Measurements from ENCODE around the gene MUTYH.
A peak's percentile ranks its signal among the peaks of the same experiment; 100 is the strongest.

MUTYH gene

DNA sequence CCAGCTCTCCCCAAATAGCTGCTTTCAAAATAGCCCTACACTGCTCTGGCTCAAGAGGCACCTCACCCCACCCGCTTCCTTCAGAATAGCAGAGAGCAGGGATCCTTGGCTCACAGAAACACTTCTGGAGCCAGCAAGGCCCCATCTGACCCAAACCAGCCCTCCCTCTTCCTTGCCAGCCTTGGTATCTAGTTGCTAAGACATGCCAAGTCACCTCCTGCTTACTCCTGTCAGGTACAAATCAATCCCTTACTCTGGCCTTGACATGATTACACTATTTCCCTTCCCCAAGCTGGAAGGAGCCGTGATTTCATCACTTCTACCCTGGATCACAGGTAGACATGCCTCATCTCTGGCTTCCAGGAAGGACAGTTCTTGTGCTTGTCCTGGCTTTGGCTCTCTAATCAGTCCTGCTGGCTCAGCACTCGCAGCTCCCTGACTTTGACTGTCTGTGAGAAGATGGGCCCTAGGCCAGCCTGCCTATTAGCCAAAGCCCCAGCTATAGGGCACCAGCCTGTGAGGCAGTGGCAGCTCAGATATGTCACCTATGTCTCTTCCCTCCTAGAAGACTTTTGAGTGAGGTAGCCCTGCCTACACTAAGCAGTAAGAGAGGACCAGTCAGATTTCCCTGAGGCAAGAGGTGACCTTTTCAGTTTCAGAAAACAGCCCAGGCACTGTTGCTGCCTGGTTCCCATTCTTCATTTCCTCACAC is 8.9 kb upstream of the MUTYH start:
- Histone ChIP-seq H3K27me3 (ENCODE audit: low read depth, low read length) (no peaks in the 10 kb centered on the region), H3K36me3 (ENCODE audit: control insufficient read depth in 1 of 2, insufficient read depth in 2 of 2, low read length in 2 of 2) (peaks cover 17 to 22% of the 10 kb centered on the region in 2 donors), H3K4me1 (ENCODE audit: control insufficient read depth in 1 of 2, insufficient read depth in 2 of 2, low read length in 2 of 2) (peaks cover 6 to 18% of the 10 kb centered on the region in 2 donors), H3K27ac (ENCODE audit: low read length) (no peak overlapping the region), H3K4me3 (ENCODE audit: low read depth in 1 of 2, low read length in 2 of 2) (no peak overlapping the region), H3K9me3 (ENCODE audit: control insufficient read depth in 1 of 2, low read length in 2 of 2) (no peaks in the 10 kb centered on the region)

DNA sequence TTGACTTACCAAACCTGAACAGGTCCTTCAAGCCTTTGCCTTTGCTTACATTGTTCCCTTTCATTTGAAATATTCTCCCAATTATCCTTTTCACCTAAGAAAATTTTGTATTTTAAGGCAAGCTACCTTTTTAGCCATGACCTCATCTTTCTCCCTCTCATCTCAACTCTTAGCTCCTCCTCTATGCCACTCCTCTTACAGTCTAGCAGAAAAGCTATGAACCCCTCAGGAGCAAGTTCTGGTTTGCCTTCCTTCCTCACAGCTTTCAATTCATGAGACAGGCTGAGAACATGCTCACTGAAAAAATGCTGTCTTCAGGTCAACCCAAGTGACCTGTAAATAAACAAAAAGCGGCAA is 8.3 kb upstream of the MUTYH start:
- Histone ChIP-seq H3K4me1 (ENCODE audit: control insufficient read depth in 1 of 2, insufficient read depth in 2 of 2, low read length in 2 of 2) (peaks cover 6 to 18% of the 10 kb centered on the region in 2 donors), H3K36me3 (ENCODE audit: control insufficient read depth in 1 of 2, insufficient read depth in 2 of 2, low read length in 2 of 2) (peaks cover 23 to 27% of the 10 kb centered on the region in 2 donors), H3K9me3 (ENCODE audit: control insufficient read depth in 1 of 2, low read length in 2 of 2) (no peaks in the 10 kb centered on the region), H3K27me3 (ENCODE audit: low read depth, low read length) (no peaks in the 10 kb centered on the region), H3K4me3 (ENCODE audit: low read depth in 1 of 2, low read length in 2 of 2) (no peak overlapping the region), H3K27ac (ENCODE audit: low read length) (no peak overlapping the region)

DNA sequence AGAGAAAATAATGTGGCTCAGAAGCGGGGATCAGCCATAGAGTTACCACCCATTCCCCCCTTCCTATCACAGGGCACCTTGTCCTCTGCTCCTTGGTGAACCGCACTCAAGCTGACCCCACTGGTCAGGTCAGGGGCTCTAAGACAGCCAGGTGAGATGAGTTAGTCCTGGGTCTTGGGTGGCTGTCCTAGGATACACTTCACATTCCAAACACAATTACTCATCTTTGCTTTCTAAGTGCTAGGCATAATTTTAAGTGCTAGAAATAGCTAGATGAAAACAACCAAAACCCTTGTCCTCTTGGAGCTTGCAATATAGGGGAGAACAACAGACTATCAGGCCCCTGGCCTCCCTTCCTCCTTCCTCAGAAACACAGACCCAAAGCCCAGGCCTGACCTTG is 7.8 kb upstream of the MUTYH start:
- no peak overlapping the region for H3K27ac ChIP-seq (ENCODE audit: low read length)
- peaks cover 28 to 32% of the 10 kb centered on the region in 2 donors for H3K36me3 ChIP-seq (ENCODE audit: control insufficient read depth in 1 of 2, insufficient read depth in 2 of 2, low read length in 2 of 2)
- H3K4me1 ChIP-seq (ENCODE audit: control insufficient read depth in 1 of 2, insufficient read depth in 2 of 2, low read length in 2 of 2) = peaks cover 6 to 18% of the 10 kb centered on the region in 2 donors
- H3K9me3 ChIP-seq (ENCODE audit: control insufficient read depth in 1 of 2, low read length in 2 of 2) = no peaks in the 10 kb centered on the region
- no peak overlapping the region for H3K4me3 ChIP-seq (ENCODE audit: low read depth in 1 of 2, low read length in 2 of 2)
- H3K27me3 ChIP-seq (ENCODE audit: low read depth, low read length) = no peaks in the 10 kb centered on the region

DNA sequence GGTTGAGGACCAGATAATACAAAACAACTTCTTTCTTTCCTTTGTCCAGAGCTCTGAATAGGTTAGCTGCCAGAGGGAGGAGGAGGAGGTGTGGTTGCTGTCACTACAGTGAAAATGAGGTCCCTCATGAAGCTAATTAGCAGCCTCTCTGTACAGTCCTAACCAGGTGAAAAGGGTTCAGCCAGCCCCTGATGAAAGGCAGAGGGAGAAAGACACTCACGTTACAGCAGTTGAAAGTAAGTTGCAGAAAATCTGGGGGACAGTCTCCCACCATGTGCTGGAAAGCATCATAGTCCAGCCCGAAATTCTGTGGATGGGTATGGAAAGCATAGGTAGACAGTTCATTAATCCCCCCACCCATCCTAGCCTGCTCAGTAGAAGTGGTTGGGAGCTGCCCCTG is 6.2 kb upstream of the MUTYH start:
- Histone ChIP-seq H3K9me3 (ENCODE audit: control insufficient read depth in 1 of 2, low read length in 2 of 2) (no peaks in the 10 kb centered on the region), H3K4me3 (ENCODE audit: low read depth in 1 of 2, low read length in 2 of 2) (no peak overlapping the region), H3K4me1 (ENCODE audit: control insufficient read depth in 1 of 2, insufficient read depth in 2 of 2, low read length in 2 of 2) (peaks cover 6 to 28% of the 10 kb centered on the region in 2 donors), H3K27me3 (ENCODE audit: low read depth, low read length) (no peaks in the 10 kb centered on the region), H3K36me3 (ENCODE audit: control insufficient read depth in 1 of 2, insufficient read depth in 2 of 2, low read length in 2 of 2) (peaks cover 40 to 46% of the 10 kb centered on the region in 2 donors), H3K27ac (ENCODE audit: low read length) (no peak overlapping the region)

DNA sequence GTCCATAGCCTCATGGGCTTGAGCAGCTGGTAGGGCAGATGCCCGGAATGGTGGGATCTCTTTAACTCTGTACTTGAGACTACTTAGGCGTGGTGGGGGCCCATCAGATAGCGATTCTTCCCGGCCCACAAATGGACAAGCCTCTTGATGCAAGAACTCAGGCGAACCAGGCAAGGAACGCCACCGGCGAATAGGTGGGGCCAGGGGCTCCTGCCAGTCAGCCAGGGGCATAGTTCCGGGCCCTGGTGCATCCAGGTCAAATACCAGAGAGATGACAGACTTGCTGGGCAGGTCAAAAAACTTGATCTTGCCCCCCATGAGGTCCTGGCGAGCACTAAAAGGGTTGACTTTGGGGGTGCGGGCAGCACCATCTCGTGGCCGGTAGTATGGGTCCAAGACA is 4.8 kb upstream of the MUTYH start:
- Histone ChIP-seq H3K9me3 (ENCODE audit: control insufficient read depth in 1 of 2, low read length in 2 of 2) (no peaks in the 10 kb centered on the region), H3K4me3 (ENCODE audit: low read depth in 1 of 2, low read length in 2 of 2) (no peak overlapping the region), H3K36me3 (ENCODE audit: control insufficient read depth in 1 of 2, insufficient read depth in 2 of 2, low read length in 2 of 2) (peaks cover 40 to 46% of the 10 kb centered on the region in 2 donors), H3K27ac (ENCODE audit: low read length) (no peak overlapping the region), H3K27me3 (ENCODE audit: low read depth, low read length) (no peaks in the 10 kb centered on the region), H3K4me1 (ENCODE audit: control insufficient read depth in 1 of 2, insufficient read depth in 2 of 2, low read length in 2 of 2) (peaks cover 16 to 38% of the 10 kb centered on the region in 2 donors)

DNA sequence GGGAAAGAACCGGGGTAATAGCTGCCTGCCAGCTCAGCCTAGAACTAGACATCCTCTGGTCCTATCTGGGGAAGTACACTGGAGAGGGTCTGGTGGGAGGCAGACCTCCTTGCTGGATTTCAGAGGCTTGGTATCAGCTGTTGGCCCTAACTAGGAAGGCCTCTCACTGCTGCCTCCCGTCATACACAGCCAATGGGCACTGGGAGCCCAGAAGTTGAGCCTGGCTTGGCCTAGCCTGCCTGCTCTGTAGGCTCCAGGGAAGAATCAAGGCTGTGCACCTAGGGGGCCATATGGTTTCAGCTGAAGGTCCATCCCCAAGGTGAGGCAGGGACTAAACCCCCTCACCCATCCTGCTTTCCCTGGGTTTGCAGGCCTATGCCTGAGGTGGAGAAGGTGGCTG is 4.3 kb upstream of the MUTYH start:
- Histone ChIP-seq H3K4me1 (ENCODE audit: control insufficient read depth in 1 of 2, insufficient read depth in 2 of 2, low read length in 2 of 2) (peaks cover 16 to 38% of the 10 kb centered on the region in 2 donors), H3K27ac (ENCODE audit: low read length) (no peak overlapping the region), H3K27me3 (ENCODE audit: low read depth, low read length) (no peaks in the 10 kb centered on the region), H3K4me3 (ENCODE audit: low read depth in 1 of 2, low read length in 2 of 2) (no peak overlapping the region), H3K36me3 (ENCODE audit: control insufficient read depth in 1 of 2, insufficient read depth in 2 of 2, low read length in 2 of 2) (peaks cover 40 to 46% of the 10 kb centered on the region in 2 donors), H3K9me3 (ENCODE audit: control insufficient read depth in 1 of 2, low read length in 2 of 2) (no peaks in the 10 kb centered on the region)

DNA sequence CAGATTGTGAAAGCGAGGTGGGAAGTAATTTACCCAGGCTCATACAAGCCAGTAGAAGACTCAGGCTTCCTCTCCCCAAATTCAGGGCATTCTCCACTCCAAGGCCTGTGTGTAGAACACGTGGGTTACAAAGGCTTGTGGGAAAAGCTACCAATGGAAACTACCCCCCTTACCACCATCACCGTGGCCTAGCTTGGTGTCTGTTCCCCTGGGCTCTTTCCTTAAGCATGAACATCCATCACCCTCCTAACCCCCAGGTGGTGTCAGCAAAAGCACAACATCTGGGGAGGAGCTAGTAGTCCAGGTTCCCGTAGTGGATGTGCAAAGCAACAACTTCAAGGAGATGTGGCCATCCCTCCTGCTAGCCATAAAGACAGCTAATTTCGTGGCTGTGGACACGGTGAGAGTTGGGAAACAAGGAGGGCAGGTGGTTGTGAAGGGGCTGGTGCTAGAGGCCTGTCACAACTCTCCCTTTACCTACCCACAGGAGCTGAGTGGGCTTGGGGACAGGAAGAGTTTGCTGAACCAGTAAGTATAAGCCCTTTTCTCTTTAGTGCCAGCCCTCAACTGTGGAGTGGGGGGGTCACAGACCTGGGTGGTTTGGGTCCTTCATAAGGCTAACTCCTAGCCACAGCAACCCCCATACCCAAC is 701 bp upstream of the MUTYH start:
- Histone ChIP-seq H3K4me3 (ENCODE audit: low read depth in 1 of 2, low read length in 2 of 2) (peak overlapping the region; percentile 83 to 96), H3K27ac (ENCODE audit: low read length) (peak overlapping the region; percentile 99), H3K9me3 (ENCODE audit: control insufficient read depth in 1 of 2, low read length in 2 of 2) (no peaks in the 10 kb centered on the region), H3K27me3 (ENCODE audit: low read depth, low read length) (no peaks in the 10 kb centered on the region), H3K36me3 (ENCODE audit: control insufficient read depth in 1 of 2, insufficient read depth in 2 of 2, low read length in 2 of 2) (peaks cover 40 to 41% of the 10 kb centered on the region in 2 donors), H3K4me1 (ENCODE audit: control insufficient read depth in 1 of 2, insufficient read depth in 2 of 2, low read length in 2 of 2) (peaks cover 10 to 20% of the 10 kb centered on the region in 2 donors)

DNA sequence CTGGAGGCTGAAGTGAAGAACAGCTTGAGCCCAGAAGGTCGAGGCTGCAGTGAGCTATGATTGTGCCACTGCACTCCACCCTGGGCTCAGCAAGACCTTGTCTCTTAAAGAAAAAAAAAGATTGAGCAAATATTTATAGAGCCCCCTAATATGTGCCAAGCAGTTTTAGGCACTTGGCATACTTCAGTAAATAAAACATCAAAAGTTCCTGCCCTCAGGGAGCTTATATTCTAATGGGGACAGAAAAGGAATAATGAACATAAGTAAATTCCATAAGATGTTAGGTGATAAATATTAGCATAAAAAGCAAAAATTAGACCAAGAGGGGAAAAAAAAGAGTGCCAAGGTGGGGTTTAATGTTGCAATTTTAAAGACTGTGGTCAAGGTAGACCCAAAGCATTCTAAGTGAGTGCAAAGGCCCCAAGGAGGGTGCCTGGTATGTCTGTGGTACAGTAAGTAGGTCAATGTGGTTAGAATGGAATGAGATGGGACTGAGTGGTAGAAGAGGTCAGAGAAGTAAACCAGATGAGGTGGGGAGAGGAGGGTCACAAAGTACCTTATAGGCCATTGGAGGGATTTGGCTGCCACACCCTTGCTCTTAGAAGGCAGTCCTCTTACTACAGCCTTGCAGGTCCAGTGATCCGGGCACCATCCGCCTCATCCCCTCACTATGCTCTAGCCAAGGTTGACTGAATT is 2.5 kb downstream of the MUTYH start:
- H3K4me1 ChIP-seq (ENCODE audit: control insufficient read depth in 1 of 2, insufficient read depth in 2 of 2, low read length in 2 of 2) = peaks cover 10 to 20% of the 10 kb centered on the region in 2 donors
- H3K36me3 ChIP-seq (ENCODE audit: control insufficient read depth in 1 of 2, insufficient read depth in 2 of 2, low read length in 2 of 2) = peaks cover 16 to 20% of the 10 kb centered on the region in 2 donors
- H3K9me3 ChIP-seq (ENCODE audit: control insufficient read depth in 1 of 2, low read length in 2 of 2) = no peaks in the 10 kb centered on the region
- H3K27ac ChIP-seq (ENCODE audit: low read length) = no peak overlapping the region
- no peak overlapping the region for H3K4me3 ChIP-seq (ENCODE audit: low read depth in 1 of 2, low read length in 2 of 2)
- no peaks in the 10 kb centered on the region for H3K27me3 ChIP-seq (ENCODE audit: low read depth, low read length)

DNA sequence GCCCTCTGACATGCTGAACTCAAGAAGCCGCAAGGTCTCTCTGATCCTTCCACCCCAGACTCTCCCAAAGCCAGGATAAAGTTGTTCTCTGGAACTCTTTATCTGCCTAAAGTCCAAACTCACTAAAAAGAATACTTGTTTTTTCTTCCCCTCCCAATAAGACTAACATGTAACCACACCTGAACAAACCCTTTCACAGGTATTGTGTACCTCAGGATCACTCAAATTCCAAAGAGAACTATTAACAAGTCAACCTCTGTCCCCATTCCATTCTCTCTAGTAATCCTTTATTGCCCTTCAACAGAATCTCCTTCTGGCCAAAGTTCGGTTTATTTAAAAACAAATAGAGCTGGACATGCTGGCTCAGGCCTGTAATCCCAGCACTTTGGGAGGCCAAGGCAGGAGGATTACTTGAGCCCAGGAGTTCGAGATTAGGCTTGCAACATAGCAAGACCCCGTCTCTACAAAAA is 4.3 kb downstream of the MUTYH start:
- Histone ChIP-seq H3K9me3 (ENCODE audit: control insufficient read depth in 1 of 2, low read length in 2 of 2) (no peaks in the 10 kb centered on the region), H3K27me3 (ENCODE audit: low read depth, low read length) (no peaks in the 10 kb centered on the region), H3K27ac (ENCODE audit: low read length) (no peak overlapping the region), H3K4me1 (ENCODE audit: control insufficient read depth in 1 of 2, insufficient read depth in 2 of 2, low read length in 2 of 2) (peaks cover 4% of the 10 kb centered on the region in 2 donors), H3K36me3 (ENCODE audit: control insufficient read depth in 1 of 2, insufficient read depth in 2 of 2, low read length in 2 of 2) (peaks cover 11 to 27% of the 10 kb centered on the region in 2 donors), H3K4me3 (ENCODE audit: low read depth in 1 of 2, low read length in 2 of 2) (no peak overlapping the region)

DNA sequence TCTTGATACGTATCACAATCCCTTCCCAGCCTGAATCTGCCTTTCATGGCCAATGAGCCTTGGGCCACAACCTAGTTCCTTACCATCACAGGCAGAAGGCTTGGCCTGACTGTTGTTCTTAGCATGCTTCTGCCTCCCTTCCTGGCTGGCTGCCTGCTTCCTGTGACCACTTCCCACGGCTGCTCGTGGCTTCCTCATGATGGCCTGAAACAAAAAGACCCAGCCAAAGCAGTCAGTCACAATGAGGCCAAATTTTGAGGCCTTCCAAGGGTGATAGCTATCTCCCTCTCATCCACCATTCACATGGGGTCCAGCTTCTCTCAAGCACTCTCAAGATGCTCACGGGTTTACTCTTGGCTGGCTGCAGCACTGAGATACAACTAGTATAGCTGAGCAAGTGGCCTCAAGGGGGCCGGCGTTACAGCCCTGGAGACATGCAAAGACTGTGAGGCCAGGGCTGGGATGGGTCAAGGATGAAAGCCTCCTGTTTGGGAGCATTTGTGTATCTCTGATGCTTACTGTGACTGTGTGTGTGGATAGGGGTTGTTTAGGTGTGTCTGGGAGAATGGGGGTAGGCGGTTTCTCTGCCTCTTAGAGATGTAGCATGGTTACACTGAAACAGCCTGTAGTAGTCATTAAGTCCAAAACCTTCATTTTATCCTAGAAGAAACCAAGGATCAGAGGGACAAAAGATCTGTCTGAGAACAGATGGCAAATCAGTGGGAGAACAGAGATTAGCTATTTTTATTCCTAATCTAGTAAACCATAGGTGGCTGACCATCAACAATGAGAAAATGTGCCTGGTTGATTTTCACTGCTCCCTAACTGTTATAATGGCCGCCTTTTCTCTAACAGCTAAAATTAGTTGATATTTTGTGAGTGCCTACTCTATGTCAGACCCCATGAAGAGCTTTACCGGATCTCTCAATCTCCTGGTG is 5.7 kb downstream of the MUTYH start:
- Histone ChIP-seq H3K4me3 (ENCODE audit: low read depth in 1 of 2, low read length in 2 of 2) (no peak overlapping the region), H3K27ac (ENCODE audit: low read length) (no peak overlapping the region), H3K9me3 (ENCODE audit: control insufficient read depth in 1 of 2, low read length in 2 of 2) (no peaks in the 10 kb centered on the region), H3K4me1 (ENCODE audit: control insufficient read depth in 1 of 2, insufficient read depth in 2 of 2, low read length in 2 of 2) (no peaks in the 10 kb centered on the region), H3K27me3 (ENCODE audit: low read depth, low read length) (no peaks in the 10 kb centered on the region), H3K36me3 (ENCODE audit: control insufficient read depth in 1 of 2, insufficient read depth in 2 of 2, low read length in 2 of 2) (peaks cover 15 to 30% of the 10 kb centered on the region in 2 donors)

Measured in muscle layer of duodenum (tissue), 2 donors.